ENCODE results near the gene TANK. TPM values are rescaled to one million over a fixed set of nuclear protein-coding genes. Genes with fewer than 3 reads are reported as not detected.
"Not testable (repeated sequence)": the region's sequence is repeated elsewhere in the genome, so short reads cannot be mapped to it uniquely, and the experiment has no call there.

Gene TANK
- total RNA-seq, 1 experiment from 2014 or later, result 74.5 TPM

DNA sequence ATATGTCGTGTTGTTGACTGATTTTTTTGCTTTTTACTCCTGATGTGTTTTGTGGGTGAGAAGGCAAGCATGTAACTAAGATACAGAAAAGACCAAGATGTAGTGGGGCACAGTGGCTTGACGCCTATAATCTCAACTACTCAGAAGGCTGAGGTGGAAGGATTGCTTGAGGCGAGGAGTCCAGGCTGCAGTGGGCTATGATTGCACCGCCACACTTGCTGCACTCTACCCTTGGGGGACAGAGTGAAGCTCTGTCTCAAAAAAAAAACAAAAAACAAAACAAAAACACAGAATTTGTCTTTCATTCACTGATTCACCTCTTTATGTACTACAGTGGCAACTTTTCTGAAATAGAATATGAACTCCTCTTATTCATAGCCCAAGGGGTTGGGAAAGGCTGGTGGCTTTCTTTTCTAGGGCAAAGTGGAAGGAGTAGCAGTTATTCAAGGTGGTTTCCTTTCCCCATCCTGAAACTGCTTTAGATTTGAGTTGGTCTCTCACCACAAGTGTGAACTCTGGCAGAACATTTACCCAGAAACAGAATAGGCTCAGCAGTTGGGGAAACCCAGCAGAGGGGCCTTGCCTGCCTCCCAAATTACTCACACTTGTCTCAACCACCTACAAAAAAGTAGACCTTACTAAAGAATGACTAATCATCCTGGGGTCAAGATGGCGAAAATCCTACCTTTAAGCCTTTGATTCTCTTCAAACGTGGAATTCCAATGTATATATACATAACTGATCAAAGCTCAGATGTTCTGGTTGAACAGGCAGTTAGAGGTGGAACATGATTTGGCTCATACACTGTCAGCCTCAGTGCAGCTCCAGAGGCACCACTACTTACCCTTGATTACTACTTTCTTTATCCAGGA, 6.5 kb downstream of the TANK start:
- no peak for DNase-seq (ENCODE audit: low spot score)

- no peak for DNase-seq (ENCODE audit: low spot score)
Measured at GRCh38 chr2:161169335-161169734, 9.1 kb downstream of the TANK start.

- no peak for DNase-seq (ENCODE audit: low spot score)
Measured at GRCh38 chr2:161170377-161170776, 10.1 kb downstream of the TANK start.

DNA sequence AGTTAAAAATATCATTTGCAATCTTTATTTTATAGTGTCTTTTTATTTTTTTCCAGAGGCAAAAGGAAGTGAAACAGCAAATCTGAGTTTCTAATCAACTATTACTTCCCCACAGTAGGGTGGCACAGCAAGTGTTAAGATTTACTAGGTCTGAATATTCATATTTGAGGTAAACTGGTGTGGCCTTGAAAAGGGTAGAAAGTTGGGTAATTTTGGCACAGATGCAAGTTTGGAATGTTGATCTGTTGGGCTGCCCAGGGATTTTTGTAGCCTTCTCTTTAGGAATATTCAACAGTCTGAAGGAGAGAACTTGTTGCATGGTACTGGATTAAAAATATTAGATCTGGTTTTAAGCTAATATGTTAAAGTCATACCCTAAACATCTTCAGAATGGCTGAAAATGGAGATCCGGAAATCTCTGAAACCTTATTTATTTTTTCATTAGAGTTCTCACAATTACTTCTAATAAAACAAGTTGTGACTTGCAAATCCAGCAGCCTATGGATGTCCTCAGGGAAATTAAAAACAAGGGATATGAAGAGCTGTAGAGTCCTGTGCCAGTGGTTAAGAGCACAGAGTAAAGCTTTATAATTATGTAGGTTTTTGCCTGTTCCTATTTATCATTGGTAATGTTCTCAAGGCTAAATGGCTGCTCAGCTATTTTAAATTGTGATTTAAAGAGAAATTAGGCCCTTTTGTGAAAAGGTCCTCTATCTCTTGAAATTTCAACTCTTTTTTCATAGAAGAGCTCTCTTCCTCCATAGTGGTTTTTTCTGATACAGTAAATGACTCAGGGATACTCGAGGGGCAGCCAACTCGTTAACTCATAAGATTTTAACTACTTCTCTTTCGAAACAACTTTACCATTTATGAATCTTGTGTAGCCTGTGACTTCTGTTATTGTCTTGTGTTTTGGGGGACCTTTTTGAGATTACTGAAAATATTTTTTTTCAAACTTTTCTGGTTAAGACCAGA, 11.0 kb downstream of the TANK start:
- no peak for DNase-seq (ENCODE audit: low spot score)

DNA sequence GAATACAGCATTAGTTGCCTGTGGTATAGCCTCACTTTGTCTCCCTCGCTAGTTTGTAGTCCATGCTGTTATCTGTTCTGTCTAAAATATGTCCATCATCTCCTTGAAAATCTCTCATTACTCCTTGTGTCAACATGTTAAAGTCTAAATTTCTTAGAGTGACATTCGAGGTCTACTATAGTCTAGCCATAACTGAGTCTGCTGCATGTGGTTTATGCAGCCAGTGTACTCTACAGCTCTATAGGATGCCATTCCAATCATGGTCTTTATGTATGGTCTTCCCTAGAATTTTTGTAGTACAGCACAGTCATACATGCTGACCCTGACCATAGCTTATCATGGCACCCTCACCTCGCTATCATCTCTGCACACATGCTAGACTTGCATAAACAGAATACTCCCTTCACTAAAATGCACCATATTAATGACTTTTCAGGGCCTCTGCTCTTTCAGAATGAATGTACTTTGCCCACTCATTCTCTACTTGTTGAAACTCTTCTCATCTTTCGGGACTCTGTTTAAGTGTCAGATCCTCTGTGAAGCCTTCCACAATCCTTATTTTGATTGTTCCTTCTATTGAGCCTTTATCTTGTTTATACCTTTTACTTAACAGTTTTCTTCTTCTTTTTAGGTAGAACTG, 12.8 kb downstream of the TANK start:
- no peak for DNase-seq (ENCODE audit: low spot score)

GRCh38 chr2:161173541-161174194, 13.4 kb downstream of the TANK start:
- no peak for DNase-seq (ENCODE audit: low spot score)

- no peak for DNase-seq (ENCODE audit: low spot score)
Measured at GRCh38 chr2:161177969-161178368, 17.7 kb downstream of the TANK start.

GRCh38 chr2:161178756-161179155, 18.5 kb downstream of the TANK start:
- no peak for DNase-seq (ENCODE audit: low spot score)

DNA sequence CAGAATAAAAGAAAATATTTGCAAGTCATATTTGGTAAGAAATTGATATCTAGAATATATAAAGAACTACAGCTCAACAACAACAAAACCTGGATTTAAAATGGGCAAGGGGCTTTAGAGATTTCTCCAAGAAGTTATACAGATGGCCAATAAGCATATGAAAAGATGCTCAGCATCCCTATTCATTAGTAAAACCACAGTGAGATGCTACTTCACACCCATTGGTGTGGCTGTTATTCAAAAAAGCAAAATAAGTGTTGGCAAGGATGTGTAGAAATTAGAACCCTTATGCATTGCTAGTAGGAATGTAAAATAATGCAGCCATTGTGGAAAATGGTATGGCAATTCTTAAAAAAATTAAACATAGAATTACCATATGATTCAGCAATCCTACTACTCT, 29.8 kb downstream of the TANK start:
- no peak for DNase-seq (ENCODE audit: low spot score)

DNA sequence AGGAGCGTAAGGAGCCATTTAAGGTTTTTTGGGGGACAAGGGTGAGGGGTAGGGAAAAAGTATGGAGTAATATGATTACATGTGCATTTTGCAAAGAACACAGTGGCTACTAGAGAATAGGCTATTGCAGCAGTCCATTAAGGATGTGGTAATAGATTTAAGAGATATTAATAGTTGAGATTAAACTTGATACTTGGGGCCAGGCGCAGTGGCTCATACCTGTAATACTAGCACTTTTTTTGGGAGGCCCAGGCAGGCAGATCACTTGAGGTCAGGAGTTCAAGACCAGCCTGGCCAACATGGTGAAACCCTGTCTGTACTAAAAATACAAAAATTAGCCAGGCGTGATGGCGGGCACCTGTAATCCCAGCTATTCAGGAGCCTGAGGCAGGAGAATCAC, 35.4 kb downstream of the TANK start:
- DNase-seq (ENCODE audit: low spot score), result not testable (repeated sequence)

DNA sequence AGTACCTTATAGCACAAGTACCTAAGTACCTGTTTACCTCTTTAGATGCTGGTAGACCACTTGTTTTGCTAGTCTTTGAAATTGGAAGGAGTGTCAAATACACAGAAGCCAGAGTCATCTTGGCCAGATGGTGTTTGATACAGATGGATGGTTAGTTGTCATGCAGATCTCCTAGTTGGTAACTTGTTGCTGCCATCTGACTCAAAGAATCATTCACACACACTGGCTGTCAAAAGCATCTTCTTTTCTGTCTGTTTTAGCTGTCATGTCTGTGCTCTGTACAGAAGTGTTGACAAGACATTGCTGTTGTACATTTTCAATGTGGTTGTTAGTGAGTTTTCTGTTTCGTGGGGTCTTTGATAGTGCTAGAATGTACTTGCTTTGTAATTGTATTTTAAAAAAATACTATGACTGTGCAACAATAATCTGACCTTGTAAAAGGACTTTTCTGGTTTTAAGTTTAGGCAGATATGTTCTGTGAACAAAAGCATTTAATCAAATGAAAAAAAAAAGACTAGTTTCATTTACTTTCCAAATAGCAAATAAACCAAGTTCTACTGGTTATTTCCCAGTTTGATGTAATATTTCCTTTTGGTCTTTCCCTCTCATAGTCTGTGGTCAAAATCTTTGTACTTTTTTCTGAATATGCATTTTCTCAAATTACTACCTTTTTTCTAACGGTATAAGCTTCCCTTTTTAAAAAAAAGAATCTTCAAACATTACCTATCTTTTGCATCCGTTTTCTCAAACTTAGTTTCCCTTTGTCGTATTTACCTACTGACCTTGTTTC, 39.9 kb downstream of the TANK start:
- DNase-seq (ENCODE audit: low spot score), result no peak

GRCh38 chr2:161204846-161205245, 44.6 kb downstream of the TANK start:
- DNase-seq (ENCODE audit: low spot score), result no peak

GRCh38 chr2:161206471-161207032, 46.3 kb downstream of the TANK start:
- no peak for DNase-seq (ENCODE audit: low spot score)

DNA sequence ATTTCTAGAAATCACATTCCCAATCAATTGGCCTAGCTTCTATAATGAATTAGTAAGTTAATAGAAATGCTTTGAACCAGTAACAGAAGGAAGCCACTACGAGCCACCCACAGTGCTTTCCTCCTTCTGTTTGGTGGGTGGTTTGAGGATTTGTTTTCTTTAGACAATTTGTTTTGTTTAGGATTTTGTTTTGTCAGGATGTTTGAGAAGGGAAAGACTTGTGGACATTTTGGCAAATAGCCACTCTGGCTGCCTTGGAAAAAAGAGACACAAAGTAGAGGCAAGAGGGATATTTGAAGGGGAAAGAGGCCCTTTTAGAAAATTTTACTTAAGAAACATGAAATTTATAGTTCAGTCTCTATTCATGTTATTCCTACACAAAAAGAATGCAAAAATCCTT, 47.7 kb downstream of the TANK start:
- DNase-seq (ENCODE audit: low spot score), result no peak

- DNase-seq (ENCODE audit: low spot score), result peak; percentile 81
Measured at GRCh38 chr2:161208527-161209139, 48.4 kb downstream of the TANK start.

DNA sequence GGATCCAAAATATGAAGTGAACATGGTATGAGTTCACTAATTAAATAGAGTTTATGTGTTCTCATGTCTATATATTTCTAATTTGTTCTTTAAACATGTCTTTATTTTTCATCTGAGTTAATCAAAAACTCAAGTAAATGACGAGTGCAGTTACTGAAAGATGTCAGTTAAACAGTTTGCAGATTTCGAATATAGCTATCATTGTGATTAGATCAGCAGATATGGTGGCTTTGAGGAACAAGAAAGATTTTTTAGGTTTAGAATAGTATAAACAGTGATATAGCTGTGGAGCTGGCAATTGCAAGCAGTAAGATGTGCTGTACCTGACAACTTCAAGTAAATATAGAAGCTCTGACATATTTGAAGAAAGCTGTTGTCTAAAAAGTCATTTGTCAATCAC, 49.7 kb downstream of the TANK start:
- DNase-seq (ENCODE audit: low spot score), result no peak

GRCh38 chr2:161217597-161218185, 57.5 kb downstream of the TANK start:
- no peak for DNase-seq (ENCODE audit: low spot score)

- no peak for DNase-seq (ENCODE audit: low spot score)
Measured at GRCh38 chr2:161219211-161219610, 59.0 kb downstream of the TANK start.

- DNase-seq (ENCODE audit: low spot score), result peak; percentile 14
Measured at GRCh38 chr2:161223139-161223732, 63.0 kb downstream of the TANK start.
